Muscle layer of colon (tissue), 2 donors: ENCODE results near the gene RADIL.

Source experiments
- H3K27ac ChIP-seq: one replicate; pipeline ENCODE4 v1.7.0; 2013; ENCODE audit warnings: low read depth, mild to moderate bottlenecking, low read length, moderate library complexity
- H3K27me3 ChIP-seq, 2 donors: one replicate each; pipeline ENCODE4 v1.7.0; 2013; ENCODE audit warnings: low read length in 2 of 2, mild to moderate bottlenecking in 2 of 2; ENCODE audit not compliant: insufficient read depth in 2 of 2, control insufficient read depth in 1 of 2
- H3K36me3 ChIP-seq: one replicate; pipeline ENCODE4 v1.7.0; 2013; ENCODE audit warnings: mild to moderate bottlenecking, low read length; ENCODE audit not compliant: insufficient read depth
- H3K4me1 ChIP-seq: one replicate; pipeline ENCODE4 v1.7.0; 2013; ENCODE audit warnings: mild to moderate bottlenecking, low read length; ENCODE audit not compliant: insufficient read depth
- H3K4me3 ChIP-seq, 2 donors: one replicate each; pipeline ENCODE4 v1.7.0; 2013; ENCODE audit warnings: low read length in 2 of 2, low read depth in 1 of 2, mild to moderate bottlenecking in 1 of 2, moderate library complexity in 1 of 2
- H3K9ac ChIP-seq: one replicate; pipeline ENCODE4 v1.7.0; 2013; ENCODE audit warnings: low read length
- H3K9me3 ChIP-seq: one replicate; pipeline ENCODE4 v1.7.0; 2013; ENCODE audit warnings: mild to moderate bottlenecking, low read length
- donor health status: abdominal sarcoma.
- donor health status: Adenocarcinoma of cecum.

Gene RADIL

GRCh38 chr7:4845740-4846142, 37.8 kb downstream of the RADIL start:
- H3K9ac ChIP-seq = no peak overlapping the region
- H3K27ac ChIP-seq = no peak overlapping the region
- H3K4me1 ChIP-seq = no peaks in the 10 kb centered on the region

GRCh38 chr7:4842319-4843064, 41.0 kb downstream of the RADIL start:
- no peak overlapping the region for H3K27ac ChIP-seq
- H3K4me1 ChIP-seq = no peaks in the 10 kb centered on the region
- H3K9ac ChIP-seq = no peak overlapping the region

More at GRCh38 chr7:4845740-4846142, 37.8 kb downstream of the RADIL start:
- Histone ChIP-seq H3K4me3 (no peak overlapping the region), H3K27me3 (no peaks in the 10 kb centered on the region), H3K9me3 (no peaks in the 10 kb centered on the region), H3K36me3 (no peaks in the 10 kb centered on the region)

GRCh38 chr7:4841836-4842235, 41.7 kb downstream of the RADIL start:
- Histone ChIP-seq H3K27ac (no peak overlapping the region), H3K4me1 (no peaks in the 10 kb centered on the region)

More at GRCh38 chr7:4842319-4843064, 41.0 kb downstream of the RADIL start:
- Histone ChIP-seq H3K36me3 (no peaks in the 10 kb centered on the region), H3K9me3 (no peaks in the 10 kb centered on the region), H3K4me3 (no peak overlapping the region), H3K27me3 (no peaks in the 10 kb centered on the region)

GRCh38 chr7:4841007-4841784, 42.3 kb downstream of the RADIL start:
- no peak overlapping the region for H3K9ac ChIP-seq
- no peak overlapping the region for H3K4me3 ChIP-seq
- H3K36me3 ChIP-seq = no peaks in the 10 kb centered on the region
- H3K27ac ChIP-seq = no peak overlapping the region
- no peaks in the 10 kb centered on the region for H3K4me1 ChIP-seq
- no peaks in the 10 kb centered on the region for H3K9me3 ChIP-seq
- no peaks in the 10 kb centered on the region for H3K27me3 ChIP-seq

More at GRCh38 chr7:4841836-4842235, 41.7 kb downstream of the RADIL start:
- Histone ChIP-seq H3K9ac (no peak overlapping the region), H3K27me3 (no peaks in the 10 kb centered on the region), H3K4me3 (no peak overlapping the region), H3K9me3 (no peaks in the 10 kb centered on the region), H3K36me3 (no peaks in the 10 kb centered on the region)

DNA sequence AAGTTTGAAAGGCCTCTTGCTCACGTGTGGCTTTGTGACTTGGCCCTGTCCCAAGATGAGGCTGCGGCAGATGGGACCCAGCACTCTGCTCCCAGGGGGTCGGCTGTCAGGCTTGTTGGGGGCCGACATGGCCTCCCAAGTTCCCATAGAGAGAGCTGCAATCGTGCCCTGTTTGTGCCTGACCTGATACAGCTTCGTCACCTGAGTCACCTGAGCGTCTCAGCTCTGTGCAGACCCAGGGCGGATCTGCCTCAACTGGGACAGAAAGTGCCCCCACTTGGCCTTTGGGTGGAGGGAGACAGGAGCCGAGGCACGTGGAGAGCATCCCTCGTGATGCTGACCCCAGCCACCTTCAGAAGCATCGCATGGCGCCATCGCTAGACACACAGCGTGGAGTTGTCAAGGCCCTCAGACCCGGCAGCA, 43.4 kb downstream of the RADIL start:
- Histone ChIP-seq H3K9ac (no peak overlapping the region), H3K36me3 (no peaks in the 10 kb centered on the region), H3K9me3 (no peaks in the 10 kb centered on the region), H3K4me3 (no peak overlapping the region), H3K27ac (no peak overlapping the region), H3K4me1 (no peaks in the 10 kb centered on the region), H3K27me3 (no peaks in the 10 kb centered on the region)

DNA sequence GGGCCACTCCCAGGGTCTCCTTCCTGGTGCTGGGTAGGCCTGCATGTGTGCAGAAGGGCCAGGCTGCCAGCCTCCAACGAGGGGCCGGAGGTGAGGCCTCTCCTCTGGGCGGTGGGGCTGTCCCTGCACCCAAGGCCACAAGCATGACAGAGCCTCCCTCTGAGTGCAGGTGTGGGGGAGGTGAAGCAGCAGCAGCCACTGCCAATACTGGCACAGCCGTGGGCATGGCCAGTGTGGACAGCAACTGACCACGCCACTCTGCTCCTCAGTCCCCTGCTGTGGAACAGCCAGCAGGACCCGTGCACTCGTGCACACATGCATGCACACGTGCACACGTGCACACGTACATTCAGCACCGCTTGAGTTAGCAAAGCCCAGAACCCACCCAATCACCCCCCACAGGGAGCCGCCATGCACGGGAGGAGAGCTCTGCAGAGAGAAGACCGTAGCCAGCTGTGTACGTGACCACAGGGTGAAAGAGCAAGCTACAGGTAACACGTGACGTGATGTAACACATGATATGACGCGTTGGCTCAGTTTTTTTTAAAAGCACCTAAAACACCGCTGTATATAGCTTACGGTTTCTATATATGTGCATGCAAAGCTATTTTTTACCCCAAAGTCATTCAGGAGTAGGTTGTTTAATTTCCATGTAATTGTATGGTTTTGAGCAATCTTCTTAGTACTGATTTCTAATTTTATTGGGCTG, 44.7 kb downstream of the RADIL start:
- H3K4me3 ChIP-seq = no peak overlapping the region
- H3K9me3 ChIP-seq = no peaks in the 10 kb centered on the region
- no peak overlapping the region for H3K27ac ChIP-seq
- H3K4me1 ChIP-seq = no peaks in the 10 kb centered on the region
- no peaks in the 10 kb centered on the region for H3K27me3 ChIP-seq
- no peaks in the 10 kb centered on the region for H3K36me3 ChIP-seq
- no peak overlapping the region for H3K9ac ChIP-seq

DNA sequence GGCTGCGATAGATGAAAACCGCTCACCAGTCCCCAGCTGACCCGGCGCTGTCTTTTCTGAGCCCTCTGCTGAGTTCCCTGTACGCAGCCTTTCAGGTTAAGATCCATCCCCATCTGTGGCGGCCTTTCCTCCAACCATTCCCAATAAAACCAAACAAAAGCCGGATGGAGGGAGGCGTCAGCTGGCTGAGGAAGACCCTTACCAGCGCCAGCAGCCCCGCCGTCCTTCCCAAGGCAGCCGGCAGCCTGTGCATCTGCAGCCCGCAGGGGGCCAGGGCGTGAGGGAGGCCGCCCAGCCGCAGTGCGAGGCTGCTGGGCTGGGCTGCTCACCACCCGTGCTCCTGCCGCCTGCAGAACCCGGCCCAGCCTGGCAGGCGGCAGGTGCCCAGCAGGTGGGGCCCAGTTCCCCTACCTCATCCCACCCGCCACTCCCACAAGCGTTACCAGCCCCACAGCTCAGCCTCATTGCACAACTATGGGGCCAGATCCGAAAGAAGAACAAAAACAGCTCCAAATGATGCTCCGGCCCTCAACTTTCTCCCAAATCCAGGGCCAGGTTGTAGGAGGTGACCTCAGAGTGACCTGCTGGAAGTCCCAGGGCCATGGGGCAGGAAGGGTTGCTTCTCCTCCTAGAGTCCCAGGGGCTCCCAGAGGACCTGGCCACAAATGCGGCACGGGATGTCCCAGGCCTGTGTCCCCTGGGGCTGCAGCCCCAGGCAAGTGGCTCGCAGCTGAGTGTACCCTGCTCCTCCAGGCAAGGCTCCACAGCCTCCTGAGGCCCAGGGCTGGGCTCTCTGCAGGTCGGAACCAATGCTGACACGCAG, 45.5 kb downstream of the RADIL start:
- Histone ChIP-seq H3K4me1 (no peaks in the 10 kb centered on the region), H3K27ac (no peak overlapping the region), H3K9ac (no peak overlapping the region)

GRCh38 chr7:4837041-4837802, 46.3 kb downstream of the RADIL start:
- Histone ChIP-seq H3K36me3 (no peaks in the 10 kb centered on the region), H3K27ac (no peak overlapping the region), H3K4me3 (no peak overlapping the region), H3K27me3 (no peaks in the 10 kb centered on the region), H3K4me1 (no peaks in the 10 kb centered on the region), H3K9me3 (no peaks in the 10 kb centered on the region), H3K9ac (no peak overlapping the region)

More for the DNA sequence above, 45.5 kb downstream of the RADIL start:
- Histone ChIP-seq H3K36me3 (no peaks in the 10 kb centered on the region), H3K27me3 (no peaks in the 10 kb centered on the region), H3K9me3 (no peaks in the 10 kb centered on the region), H3K4me3 (no peak overlapping the region)

- Histone ChIP-seq H3K27ac (no peak overlapping the region), H3K4me1 (no peaks in the 10 kb centered on the region), H3K36me3 (no peaks in the 10 kb centered on the region), H3K27me3 (no peaks in the 10 kb centered on the region), H3K9me3 (no peaks in the 10 kb centered on the region), H3K9ac (no peak overlapping the region), H3K4me3 (no peak overlapping the region)
Measured at GRCh38 chr7:4836206-4836661, 47.3 kb downstream of the RADIL start.

- no peaks in the 10 kb centered on the region for H3K4me1 ChIP-seq
- no peaks in the 10 kb centered on the region for H3K27me3 ChIP-seq
- H3K27ac ChIP-seq = no peak overlapping the region
- no peaks in the 10 kb centered on the region for H3K9me3 ChIP-seq
- H3K4me3 ChIP-seq = no peak overlapping the region
- H3K9ac ChIP-seq = no peak overlapping the region
- H3K36me3 ChIP-seq = no peaks in the 10 kb centered on the region
Measured at GRCh38 chr7:4835398-4836205, 47.9 kb downstream of the RADIL start.
